HG02623 (cell line): Measurements from ENCODE around the gene ANO1.

Experiments used
- ATAC-seq: cut with Tn5 transposase; IDR thresholded peaks from one replicate; pipeline ENCODE4 v1.9.1; 2021; ENCODE audit warnings: moderate library complexity; ENCODE audit not compliant: unreplicated experiment

The ANO1 gene

DNA sequence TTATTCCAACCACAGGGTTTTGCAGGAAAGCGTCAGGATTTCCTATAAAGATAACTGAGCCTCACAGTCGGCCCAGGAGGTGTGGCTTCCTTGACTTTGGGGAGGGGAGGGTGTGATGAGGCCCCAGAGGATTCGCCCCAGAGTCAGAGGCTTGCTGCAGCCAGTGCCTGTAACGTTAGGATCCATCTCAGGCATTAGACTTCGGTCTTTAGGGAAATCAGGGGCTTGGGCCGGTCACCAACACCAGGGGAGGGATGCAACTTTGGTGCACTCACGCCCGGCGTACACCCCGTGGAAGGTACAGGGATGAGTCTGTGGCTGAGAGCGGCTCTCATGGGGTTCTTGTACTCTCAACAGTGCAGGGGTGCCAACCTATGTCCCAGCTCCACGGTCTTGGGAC is 5.7 kb upstream of the ANO1 start:
- no peak for ATAC-seq

DNA sequence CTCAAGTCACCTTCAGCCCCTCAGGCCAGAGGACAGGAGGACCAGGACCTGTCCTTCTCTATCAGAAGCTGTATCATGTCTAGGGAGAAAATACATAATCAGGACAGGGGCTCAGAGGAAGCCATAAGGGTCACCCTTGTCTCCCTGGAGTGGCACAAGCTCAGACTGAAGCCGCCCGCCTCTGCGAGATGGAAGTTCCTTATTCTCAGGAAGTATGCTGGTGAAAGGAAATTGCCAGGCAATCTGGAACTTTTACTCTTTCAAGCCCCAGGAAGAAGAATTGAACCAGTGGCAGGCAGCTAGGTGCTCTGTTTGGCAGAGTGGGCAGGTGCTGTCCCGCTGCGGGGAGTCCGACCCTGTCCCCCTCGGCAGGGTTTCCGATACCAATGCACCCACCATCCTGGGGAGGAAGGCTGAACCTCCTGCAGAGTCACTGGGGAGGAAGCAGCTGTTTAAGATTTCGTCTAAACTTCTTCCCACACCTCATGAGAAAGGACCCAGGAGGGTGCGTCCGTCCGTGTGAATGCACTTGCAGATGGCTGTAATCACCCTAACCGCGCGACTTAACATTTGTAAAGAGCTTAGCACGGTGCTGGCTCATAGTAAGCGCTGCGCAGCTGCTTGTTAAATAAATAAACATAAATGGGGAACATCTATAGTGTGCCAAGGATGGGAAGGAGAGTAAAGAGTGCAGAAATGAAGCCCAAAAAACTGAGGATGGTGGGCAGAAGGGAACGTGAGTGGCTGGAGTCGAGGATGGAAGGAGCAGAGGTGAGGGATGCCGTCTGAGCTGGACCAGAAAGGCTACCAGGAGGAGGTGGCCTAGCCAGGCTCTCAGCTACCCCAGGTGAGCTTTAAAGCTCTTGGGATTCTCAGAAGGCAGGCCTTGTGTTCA is 5.0 kb upstream of the ANO1 start:
- ATAC-seq, result no peak

DNA sequence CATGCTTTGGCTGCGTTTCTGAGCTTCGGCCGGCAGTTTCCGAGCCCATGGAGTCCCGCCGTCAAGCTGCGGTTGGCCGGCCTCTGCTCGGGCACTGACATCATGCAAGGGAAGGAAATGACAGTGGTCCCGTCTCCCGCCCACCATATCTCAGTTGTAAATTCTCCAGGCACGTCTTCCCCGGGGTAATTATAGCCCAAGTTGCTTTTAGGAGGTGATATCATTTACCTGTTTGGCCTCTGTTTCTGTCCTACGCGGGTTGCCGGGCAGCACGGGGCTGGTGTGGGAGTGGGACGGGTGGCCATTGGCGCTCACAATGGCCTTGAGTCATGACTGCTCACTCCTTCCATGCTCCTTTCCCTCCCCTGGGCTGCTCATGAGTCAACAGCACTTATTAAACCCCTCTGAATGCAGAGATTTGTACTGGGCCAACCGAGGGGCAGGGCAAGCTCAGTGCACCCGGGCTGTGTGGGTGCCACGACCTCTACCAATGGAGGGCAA is 4.2 kb upstream of the ANO1 start:
- no peak for ATAC-seq

DNA sequence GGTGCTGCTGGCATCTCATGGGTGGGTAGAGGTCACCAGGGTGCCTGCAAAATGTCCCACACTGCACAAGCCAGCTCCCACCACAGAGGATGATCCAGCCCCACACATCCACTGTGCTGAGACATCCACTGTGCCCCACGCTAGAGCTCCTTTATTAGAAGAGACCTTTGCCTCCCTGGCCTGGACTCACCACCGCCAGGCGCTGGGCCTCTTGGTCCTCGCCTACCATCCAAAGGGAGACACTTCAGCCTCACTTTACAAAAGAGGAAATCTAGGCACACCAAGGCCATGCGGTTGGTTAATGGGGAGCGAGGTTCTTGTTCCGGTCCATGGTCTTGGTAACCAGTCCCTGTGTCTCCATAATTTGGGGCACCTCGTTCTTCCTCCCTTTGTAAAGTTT is 3.4 kb upstream of the ANO1 start:
- ATAC-seq, result no peak

DNA sequence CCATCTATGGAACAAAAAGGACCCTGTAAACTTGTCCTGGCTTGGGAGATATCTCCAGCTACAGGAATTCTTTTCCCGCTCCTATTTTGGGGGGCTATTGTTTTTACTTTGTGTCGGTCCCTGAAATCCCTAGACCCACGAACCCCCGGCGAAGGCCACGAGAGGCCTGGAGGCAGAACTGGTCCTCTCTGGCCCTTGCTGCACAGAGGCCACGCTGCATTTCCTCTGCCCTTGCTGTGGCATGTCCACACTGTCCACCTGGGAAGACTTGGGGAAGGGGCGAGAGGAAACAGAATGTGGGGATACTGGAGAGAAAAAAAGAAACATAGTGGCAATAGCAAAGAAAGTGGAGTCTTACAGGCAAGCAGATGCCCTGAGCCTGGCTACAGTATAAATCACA is 2.3 kb upstream of the ANO1 start:
- no peak for ATAC-seq

DNA sequence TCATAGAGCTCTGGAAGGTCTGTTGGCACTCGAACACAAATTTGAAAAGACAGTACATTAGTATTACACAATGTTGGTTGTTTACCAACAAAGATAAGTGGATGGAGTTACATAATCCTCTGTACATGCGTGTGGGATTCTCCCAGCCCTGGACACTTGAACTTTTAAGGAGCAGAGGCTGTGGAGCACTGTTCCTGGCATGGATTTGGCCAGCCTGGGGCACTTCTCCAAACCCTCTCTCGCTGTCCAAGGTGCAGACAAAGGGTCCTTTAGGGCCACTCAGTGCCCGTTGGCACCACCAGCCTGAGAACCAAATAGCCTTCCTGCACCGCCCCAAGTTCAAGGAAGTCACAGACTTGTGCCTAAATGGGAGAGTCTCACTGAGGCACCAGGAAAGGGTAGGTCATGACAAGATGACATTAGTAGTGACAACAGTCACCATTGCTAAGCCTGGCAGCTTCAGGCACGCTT is 1.6 kb upstream of the ANO1 start:
- ATAC-seq, result no peak

DNA sequence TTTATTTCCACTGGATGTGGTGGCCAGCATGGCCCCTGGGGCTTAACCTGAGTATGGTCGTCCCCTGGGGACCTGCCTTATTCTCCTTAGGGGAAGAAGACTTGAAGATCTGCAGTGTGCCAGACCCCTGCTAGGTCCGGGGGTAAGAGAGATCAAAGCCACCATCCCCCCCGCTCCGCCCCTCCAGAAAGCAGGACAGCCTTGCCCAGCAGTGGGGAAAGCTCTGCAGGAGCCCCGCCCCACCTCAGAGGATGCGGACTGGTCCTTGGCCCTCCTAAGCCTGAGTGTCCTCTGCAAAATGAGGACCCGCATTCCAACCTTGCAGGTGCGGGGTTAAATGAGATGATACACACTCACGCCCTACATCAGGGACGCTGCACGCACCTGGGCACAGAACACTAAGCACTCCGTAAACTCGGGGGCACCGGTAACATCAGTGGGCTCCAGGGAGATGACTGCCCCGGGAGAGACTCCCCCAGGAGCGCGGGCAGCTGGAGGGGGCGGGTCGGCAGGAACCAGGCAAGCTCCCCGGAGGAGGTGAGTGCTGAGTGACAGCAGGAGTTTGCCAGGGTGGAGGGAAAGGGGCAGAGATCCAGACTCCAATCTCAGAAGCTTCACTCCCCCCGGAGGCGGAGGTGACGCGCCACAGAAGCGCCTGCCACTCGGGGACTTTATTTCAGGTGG is 564 bp upstream of the ANO1 start:
- no peak for ATAC-seq

DNA sequence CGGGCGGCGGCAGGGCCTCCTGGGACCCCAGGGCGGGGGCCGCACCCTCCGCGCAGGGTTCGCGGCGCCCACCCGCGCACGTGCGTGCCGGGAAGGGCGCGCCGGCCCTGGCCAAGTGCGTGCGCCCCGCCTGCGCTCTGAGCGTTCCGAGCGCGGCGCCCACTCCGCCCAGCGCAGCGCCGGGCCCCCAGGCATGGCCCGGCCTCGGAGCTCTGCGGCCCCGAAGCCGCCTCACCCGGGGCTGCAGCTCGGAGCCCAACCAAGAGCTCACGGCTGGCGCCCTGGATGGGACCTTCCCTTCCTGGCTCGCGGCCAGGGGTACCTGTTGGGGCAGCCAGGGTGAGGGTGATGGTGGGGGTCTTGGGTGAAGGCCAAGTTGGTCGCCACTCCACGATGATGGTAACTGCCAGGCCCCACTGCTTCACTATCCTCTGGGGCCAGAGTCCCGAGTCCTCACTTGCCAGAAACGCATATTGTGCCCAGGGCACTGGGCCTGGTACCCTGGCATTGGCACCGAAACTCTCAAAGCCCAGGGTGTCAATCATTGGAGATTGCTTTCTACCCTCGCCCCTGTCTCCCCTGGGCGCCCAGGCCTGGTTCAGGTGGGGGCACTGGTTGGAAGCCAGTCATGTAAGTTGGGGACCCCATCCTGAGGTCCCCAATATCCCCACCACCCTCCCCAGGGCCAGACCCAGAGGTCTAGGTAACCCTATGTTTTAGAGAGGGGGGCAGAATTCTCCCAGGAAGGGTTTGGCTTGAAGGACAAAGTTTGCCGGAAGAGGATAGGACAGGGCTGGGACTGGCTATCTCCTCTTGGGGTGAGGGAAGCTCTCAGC is 882 bp downstream of the ANO1 start:
- ATAC-seq, result no peak

DNA sequence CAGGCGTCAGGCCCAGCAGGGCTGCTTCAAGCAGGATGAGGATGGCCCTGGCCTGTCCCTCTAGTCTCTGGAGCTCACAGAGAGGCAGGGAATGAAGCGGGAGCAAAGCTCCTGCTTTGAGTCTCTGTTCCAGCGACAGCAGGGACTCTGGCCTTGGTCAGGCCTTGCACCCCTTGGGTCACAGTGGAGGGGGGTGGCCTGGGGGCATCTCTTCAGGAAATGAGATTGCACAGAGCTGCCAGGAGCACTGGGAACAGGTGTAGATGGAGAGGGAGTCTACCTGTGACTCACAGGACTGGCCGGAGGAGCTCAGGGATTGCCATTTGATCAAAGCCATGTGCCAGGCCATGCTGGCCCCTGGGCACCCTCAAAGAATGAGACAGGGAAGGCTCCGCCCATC is 1.6 kb downstream of the ANO1 start:
- ATAC-seq, result no peak

DNA sequence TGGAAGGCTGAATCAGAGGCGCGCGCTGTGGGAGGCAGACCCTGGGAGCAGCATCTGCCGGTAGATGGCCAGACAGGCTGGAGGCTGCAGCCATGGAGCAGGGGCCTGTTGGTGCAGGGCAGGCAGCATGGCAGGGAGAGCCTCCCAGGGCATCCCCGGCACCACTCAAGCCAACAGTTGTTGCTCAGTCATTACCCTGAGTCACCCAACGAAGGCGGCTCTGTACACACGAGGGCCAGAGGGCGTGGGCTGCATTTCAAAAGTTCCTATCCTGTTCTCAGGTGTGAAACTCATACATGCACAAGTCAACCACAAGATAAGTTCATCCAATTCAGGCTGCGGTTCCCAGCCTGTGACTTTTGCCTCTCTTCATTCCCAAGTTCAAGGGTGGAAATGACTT is 2.6 kb downstream of the ANO1 start:
- ATAC-seq, result no peak

DNA sequence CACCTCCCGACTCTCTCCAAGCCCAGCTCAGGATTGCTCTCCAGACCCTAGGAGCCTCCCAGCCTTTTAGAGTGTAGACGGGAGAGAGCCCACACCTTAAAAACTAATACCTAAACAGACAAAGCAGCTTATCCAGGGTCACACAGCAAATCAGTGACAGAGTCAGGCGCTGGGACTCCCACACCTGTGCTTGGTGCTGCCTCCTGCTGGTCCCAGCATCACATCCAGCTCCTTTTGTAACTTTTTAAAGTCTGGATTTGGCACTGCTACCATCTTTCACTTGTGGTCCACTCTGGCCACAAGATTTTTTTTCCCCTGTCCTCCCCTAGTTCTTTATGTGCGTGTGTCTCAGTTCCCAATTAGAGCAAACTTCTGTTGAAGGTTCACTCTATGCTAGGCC is 4.7 kb downstream of the ANO1 start:
- ATAC-seq, result no peak

DNA sequence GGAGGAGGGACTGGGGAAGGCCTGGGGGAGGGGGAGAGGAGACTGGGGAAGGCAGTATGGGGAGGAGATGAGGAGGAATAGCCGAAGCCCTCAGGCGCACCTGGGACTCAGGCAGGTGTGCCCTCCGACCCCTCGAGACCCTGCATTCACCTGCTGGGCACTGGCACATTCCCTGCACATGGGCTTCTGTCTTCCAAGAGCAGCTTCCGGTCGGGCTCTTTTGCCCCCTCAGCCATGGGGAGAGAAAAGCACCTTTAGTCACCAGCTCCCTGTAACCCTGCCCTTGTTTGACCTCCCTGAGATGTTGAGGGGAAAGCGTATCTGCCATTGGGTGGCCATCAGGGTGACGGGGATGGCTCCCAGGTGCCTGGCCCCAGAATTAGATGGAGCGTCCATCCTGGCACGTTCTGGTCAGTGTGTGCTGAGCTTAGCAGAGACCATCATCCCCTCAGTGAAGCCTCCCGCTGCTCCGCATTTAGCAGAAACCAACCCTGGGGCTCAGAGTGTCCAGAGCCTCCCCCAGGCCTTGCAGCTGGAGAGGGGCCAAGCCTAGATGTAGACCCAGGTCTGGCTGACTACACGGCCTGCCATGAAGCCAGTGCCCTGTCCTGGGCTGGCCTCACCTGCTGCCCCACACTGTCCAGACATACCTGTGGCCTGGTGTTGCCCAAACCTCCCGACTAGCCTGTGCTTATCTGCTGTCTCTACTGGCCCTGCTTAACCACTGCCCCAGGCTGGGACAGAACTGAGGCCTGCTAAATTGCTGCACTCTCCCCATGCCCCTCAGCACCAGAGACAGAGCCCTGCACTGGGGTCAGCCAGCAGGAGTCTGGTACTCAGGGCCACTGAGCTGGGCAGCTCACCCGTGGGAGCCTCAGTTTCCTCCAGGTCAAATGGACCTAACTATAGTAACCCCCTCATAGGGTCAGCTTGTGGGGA is 6.2 kb downstream of the ANO1 start:
- ATAC-seq, result no peak

DNA sequence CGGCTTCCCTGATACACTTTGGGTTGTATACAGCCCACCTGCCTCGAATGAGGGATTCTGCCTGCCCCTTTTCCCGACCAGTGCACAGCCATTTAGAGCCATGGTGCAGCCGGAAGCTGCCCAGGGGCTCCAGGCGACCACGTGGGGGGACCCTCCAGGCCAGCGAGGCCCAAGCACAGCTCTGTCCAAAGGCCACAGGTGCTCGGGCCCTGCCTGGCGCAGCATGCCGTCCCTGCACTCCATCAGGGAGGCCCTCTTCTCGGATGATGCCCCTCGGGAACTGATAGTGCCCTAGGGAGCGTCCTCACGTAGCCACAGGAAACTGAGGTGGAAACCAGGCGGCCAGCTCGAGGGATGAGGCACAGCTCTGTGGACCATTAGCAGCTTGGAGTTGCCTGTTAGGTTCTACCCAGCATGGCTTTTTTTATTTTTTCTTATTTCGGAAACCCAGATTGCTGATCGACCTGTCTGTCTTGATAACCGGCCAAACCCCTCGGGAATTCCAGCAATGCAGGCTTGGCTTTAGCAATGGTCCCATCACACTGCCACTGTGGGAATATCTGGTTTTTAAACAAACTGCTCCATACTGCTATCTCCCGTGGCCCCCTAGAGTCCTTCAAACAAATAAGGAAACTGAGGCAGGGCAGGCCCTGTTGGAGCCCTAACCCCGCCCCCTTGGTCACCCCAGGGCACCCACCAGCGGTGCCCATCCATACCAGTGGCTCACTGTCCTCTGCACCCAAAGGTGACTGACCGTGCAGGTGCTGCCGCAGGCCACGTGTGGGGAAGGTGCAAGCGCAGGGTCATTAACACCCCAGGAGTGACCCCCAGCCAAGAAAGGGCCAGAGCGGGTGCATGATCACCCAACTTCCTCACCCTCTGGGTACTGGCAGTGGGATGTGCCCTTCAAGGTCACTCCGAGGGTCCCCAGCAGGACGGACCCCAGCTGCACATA is 8.0 kb downstream of the ANO1 start:
- no peak for ATAC-seq

DNA sequence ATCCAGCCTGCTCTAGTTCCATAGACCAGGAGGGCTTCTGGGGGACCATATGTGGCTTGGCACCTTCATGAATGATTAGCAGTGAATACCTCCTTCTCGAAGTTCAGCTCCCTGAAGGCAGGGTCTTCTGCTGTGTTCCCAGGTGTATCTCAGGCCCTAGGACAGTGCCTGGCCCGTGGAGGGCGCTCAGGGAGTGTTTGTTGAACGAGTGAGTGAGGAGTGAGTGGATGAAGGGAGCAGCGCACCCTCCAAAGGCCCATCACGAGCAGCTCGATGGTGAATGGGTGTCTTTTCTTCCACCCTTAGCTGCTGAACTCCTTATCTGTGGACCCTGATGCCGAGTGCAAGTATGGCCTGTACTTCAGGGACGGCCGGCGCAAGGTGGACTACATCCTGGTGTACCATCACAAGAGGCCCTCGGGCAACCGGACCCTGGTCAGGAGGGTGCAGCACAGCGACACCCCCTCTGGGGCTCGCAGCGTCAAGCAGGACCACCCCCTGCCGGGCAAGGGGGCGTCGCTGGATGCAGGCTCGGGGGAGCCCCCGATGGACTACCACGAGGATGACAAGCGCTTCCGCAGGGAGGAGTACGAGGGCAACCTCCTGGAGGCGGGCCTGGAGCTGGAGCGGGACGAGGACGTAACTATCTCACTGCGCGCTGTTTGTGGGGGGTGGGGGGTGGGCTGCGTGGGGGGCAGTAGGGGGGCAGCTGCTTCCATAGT is 9.5 kb downstream of the ANO1 start:
- no peak for ATAC-seq

DNA sequence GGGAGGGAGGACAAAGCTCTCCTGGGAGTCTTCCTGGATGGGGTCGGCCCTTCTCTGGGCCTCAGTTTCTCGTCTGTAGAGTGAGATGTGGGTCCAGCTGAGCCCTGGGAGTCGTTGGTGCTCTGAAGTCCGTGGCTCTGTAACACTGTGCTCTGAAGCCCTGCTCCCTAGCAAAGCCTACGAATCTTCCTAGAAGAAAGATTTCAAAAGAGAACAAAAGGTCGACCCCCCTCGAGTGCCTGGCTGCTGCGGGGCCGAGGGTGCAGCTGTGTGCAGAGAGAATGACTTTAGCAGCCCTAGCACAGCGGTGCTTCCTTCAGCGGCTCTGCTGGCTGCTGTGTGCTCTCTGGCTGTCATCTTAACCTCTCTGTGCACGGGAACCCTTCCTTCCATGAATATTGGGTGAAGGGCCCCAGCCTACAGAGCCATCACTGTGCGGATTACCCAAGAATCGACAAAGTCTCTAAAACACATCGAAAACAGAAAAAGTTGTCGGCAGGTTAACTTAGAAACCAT is 10.7 kb downstream of the ANO1 start:
- ATAC-seq, result no peak

DNA sequence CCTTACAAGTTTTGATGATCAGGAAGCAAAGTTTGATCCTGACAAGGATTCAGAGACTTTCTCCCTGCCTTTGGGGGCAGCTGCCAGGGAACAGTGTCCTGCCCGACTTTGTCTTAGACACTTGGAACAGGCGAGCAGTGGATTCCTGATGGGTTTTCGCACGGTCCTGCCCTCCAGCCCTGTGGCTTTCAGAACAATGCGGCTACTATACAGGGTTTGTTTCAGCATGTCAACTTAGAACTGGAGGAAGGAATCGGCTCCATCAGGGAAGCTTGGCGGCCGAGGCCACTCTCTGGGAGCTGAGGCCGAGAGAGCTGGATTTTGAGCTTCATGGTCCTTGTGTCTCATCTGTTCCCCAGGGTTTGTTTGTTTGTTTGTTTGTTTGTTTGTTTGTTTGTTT is 11.5 kb downstream of the ANO1 start:
- ATAC-seq, result no peak

DNA sequence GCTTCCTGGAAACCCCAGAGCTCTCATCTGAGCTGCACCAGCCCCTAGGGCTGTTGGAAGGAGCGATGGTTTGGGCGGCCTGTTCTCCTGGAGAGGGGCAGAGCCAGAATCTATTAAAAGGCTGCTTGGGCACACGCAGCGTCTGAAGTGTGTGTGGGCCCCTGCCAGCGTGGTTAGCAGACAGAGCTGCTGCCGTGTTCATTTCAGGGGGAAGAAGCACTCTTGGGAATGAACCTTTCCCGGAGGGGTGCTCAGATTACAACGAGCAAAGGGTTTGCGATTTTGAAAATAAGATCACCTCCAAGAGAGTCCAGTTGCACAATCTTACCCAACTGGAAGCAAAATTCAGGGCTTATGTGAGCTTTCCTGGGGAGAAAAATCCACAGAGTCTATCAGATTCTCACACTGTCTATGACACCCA is 12.9 kb downstream of the ANO1 start:
- ATAC-seq, result no peak

DNA sequence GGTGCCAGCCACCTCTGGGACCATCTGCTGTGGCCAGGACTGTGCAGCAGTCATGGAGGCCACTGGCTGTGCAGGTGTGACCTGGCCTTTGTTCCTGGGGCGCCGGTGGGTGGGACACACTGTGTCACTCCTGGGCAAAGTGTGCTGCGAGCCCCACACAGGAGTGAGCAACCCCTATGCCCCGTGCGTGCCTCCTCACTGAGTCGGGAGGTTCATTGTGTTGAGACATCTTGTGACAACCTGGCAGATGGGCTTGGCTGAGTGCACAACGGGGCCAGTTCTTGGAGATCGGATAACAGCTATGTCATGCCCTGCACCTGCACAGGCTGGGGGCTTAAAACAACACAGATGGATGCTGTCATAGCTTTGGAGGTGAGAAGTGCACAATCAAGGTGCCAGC is 13.5 kb downstream of the ANO1 start:
- no peak for ATAC-seq
